Left ventricle myocardium inferior (tissue), 1 donor: Measurements from ENCODE around the gene HES6. TPM values are rescaled to one million over a fixed set of nuclear protein-coding genes. Genes with fewer than 3 reads are reported as not detected.

Experiments
- DNase-seq: peaks from one replicate; pipeline ENCODE4 v3.0.0-alpha.2; 2020
- H3K27ac ChIP-seq: fragments of 200-600 bp; replicated peaks from 2 replicates; pipeline ENCODE4 v1.8.0; 2021
- H3K27me3 ChIP-seq: fragments of 200-600 bp; 2 replicates; pipeline ENCODE4 v1.8.0; 2021; ENCODE audit warnings: low read depth
- H3K36me3 ChIP-seq: fragments of 200-600 bp; 2 replicates; pipeline ENCODE4 v1.8.0; 2021
- H3K4me1 ChIP-seq: fragments of 200-600 bp; 2 replicates; pipeline ENCODE4 v1.8.0; 2021
- H3K4me3 ChIP-seq: fragments of 200-600 bp; 2 replicates; pipeline ENCODE4 v1.8.0; 2021; ENCODE audit warnings: mild to moderate bottlenecking, moderate library complexity
- H3K9me3 ChIP-seq: fragments of 200-600 bp; replicated peaks from 2 replicates; pipeline ENCODE4 v1.8.0; 2021
- intact Hi-C: fragments of 100-400 bp; cut with micrococcal nuclease; formaldehyde crosslinking; loops from one replicate; pipeline ENCODE4 v1.11.0; 2022
- total RNA-seq: library from RNA; stranded (reverse); fragmentation: NEBNext Ultra II Directional; extraction: Animal tissue kit (Norgen Biotek cat#: 25700); gene quantifications from one replicate; pipeline ENCODE4 v1.2.1, GENCODE V29; 2021
- TF ChIP-seq, protein P1 (sequence below): fragments of 200-600 bp; IDR thresholded peaks from 2 replicates; pipeline ENCODE4 v1.8.0; 2021; ENCODE audit warnings: antibody characterized with exemption, mild to moderate bottlenecking, borderline replicate concordance
- donor health status: DM: no; HTN: yes; CAD: no; lungs with severe emphysema.

HES6 gene
- total RNA-seq, 1 donor from 2014 or later, result 2.7 TPM

DNA sequence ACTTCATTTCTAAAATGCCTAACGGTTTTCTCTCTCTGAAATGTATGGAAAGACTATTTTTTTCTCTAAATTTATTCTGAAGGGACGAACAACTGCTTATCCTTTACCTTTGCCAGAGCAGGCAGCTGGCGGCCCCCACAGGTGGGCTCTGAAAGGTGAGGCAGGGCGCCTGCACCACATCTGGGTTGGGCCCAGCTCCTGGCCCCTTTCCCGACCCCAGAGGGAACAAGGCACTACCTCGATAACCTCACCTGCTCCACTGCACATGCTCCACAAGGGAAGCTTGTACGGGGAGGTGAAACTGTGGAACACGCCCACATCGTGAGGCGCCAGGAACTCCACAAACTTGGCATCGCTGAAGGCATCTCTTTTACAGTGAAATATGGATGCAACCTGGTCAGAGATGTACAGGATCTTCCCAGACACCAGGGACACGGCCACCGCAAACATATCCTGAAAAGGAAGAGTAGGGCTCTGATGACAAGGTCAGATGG lies 31.3 kb upstream of the HES6 start:
- DNase-seq, result no peak
- no peak overlapping the region for H3K27ac ChIP-seq
- TF ChIP-seq, protein P1, sequence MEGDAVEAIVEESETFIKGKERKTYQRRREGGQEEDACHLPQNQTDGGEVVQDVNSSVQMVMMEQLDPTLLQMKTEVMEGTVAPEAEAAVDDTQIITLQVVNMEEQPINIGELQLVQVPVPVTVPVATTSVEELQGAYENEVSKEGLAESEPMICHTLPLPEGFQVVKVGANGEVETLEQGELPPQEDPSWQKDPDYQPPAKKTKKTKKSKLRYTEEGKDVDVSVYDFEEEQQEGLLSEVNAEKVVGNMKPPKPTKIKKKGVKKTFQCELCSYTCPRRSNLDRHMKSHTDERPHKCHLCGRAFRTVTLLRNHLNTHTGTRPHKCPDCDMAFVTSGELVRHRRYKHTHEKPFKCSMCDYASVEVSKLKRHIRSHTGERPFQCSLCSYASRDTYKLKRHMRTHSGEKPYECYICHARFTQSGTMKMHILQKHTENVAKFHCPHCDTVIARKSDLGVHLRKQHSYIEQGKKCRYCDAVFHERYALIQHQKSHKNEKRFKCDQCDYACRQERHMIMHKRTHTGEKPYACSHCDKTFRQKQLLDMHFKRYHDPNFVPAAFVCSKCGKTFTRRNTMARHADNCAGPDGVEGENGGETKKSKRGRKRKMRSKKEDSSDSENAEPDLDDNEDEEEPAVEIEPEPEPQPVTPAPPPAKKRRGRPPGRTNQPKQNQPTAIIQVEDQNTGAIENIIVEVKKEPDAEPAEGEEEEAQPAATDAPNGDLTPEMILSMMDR, result no peak
- H3K4me1 ChIP-seq, result no peaks in the 10 kb centered on the region
- intact Hi-C loops, result no loop called here
- peaks cover 81% of the 10 kb centered on the region for H3K36me3 ChIP-seq
- H3K4me3 ChIP-seq, result no peak overlapping the region
- H3K9me3 ChIP-seq, result no peaks in the 10 kb centered on the region
- no peaks in the 10 kb centered on the region for H3K27me3 ChIP-seq

DNA sequence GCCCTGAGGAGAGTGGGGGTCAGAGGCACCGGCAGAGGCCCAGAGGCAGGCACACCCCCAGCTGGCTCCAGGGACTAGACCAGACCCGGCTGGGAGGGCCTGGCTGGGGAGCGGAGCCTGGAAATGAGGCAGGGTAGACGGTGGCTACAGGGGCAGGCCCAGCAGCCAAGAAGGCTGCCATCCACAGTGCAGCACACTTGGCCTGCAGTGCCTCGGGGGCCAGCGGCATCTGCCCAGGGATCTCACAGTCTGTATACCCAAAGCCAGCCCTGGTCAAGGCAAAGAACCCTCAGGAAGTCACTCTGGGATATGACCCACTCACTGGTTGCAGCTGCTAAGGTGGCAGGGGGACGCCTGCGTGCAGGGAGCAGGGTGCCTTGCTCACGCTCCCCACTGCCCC lies 30.8 kb upstream of the HES6 start:
- no peaks in the 10 kb centered on the region for H3K4me1 ChIP-seq
- no peaks in the 10 kb centered on the region for H3K27me3 ChIP-seq
- TF ChIP-seq, protein P1, result no peak
- intact Hi-C loops, result no loop called here
- peaks cover 77% of the 10 kb centered on the region for H3K36me3 ChIP-seq
- H3K4me3 ChIP-seq, result no peak overlapping the region
- H3K27ac ChIP-seq, result no peak overlapping the region
- DNase-seq, result no peak
- no peaks in the 10 kb centered on the region for H3K9me3 ChIP-seq

DNA sequence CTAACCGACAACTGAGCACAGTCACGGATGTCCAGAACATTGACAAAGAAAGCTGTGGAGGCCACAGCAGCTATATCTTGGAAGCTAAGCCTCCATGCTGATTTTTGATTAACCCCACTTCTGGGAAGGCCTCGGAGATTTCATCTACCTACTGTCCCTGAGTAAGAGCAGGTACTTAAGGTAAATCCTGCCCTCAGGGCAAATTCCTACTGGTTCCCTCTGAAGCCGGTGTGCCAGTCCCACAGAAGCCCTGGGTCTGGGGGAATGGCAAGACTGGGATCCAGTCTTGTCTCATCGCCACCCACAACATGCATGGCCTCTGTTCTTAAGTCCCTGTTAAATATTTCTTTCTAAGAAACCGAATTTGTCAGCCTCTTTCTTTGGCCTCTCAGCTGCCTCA lies 29.9 kb upstream of the HES6 start:
- Histone ChIP-seq H3K4me3 (no peak overlapping the region), H3K9me3 (no peaks in the 10 kb centered on the region), H3K36me3 (peaks cover 69% of the 10 kb centered on the region), H3K4me1 (peaks cover 1% of the 10 kb centered on the region), H3K27me3 (no peaks in the 10 kb centered on the region), H3K27ac (no peak overlapping the region)
- no peak for DNase-seq
- intact Hi-C loops, result no loop called here
- TF ChIP-seq, protein P1, result no peak

DNA sequence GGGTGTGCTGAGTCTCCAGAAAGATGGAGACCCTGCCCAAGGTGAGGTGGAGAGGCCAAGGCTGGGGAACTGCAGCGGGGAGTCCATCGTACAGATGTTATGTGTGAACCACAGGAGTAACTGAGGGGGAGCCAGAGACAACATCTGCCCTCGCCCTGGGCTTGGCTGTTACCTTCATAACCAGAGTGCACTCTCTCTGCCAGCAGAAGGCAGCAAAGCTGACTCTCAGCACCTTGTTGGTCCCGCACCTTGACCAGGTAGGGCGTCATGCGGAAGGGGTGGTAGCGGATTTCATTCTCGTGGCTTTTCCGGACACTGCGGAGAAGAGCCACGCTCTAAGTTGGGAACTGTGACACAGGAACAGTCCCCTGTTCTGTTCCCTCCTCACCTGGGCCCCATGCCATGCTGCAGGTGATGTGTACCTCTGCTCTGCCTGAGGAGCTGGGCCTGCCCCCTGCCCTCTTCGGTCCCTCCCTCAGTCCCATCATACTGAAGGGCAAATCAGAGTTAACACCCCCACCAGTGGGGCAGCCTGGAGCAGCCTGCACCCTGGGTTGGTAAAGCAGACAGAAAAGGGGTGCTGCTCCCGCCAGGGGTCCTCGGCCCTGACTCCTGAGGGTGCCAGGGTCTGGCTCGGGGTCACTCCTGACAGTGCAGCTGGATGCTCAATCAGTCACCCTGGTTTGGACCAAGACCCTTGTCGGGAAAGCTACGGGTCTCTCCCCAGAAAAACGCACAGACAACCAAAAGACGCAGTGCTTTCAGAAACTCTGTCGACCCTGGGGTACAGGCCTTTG lies 28.2 kb upstream of the HES6 start:
- no peaks in the 10 kb centered on the region for H3K9me3 ChIP-seq
- intact Hi-C loops, result no loop called here
- H3K27me3 ChIP-seq, result no peaks in the 10 kb centered on the region
- H3K27ac ChIP-seq, result no peak overlapping the region
- TF ChIP-seq, protein P1, result no peak
- H3K4me3 ChIP-seq, result no peak overlapping the region
- H3K36me3 ChIP-seq, result peaks cover 61% of the 10 kb centered on the region
- peaks cover 18% of the 10 kb centered on the region for H3K4me1 ChIP-seq
- DNase-seq, result no peak

DNA sequence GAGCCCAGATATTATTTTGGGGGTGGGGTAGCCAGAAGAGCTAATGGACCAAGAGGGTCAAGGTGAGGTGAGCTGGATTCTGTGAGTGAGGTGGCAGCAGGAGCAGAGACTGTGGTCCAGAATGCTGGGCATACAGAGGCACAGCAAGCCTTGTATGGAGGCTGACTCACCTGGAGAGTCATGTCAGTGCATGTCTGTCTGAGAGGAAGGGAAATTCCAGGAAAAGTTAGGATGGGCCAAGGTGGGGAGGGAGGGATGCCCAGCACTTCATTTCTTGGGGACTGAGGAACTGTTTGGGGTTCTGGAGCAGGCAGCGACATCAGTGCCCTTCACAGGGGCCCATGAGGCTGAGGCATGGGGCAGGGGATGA lies 27.5 kb upstream of the HES6 start:
- no peak overlapping the region for H3K4me3 ChIP-seq
- H3K9me3 ChIP-seq, result no peaks in the 10 kb centered on the region
- H3K27ac ChIP-seq, result no peak overlapping the region
- TF ChIP-seq, protein P1, result no peak
- peaks cover 53% of the 10 kb centered on the region for H3K36me3 ChIP-seq
- no peak for DNase-seq
- no peaks in the 10 kb centered on the region for H3K27me3 ChIP-seq
- peaks cover 25% of the 10 kb centered on the region for H3K4me1 ChIP-seq
- intact Hi-C loops, result no loop called here
